ENCODE measurements around the gene NACAD. TPM values are rescaled to one million over a fixed set of nuclear protein-coding genes. Genes with fewer than 3 reads are reported as not detected.
"Not testable (repeated sequence)": the region's sequence is repeated elsewhere in the genome, so short reads cannot be mapped to it uniquely, and the experiment has no call there.

Gene NACAD
- total RNA-seq, 4 donors from 2014 or later: 0.51 to 26.9 (median 5.4) TPM

DNA sequence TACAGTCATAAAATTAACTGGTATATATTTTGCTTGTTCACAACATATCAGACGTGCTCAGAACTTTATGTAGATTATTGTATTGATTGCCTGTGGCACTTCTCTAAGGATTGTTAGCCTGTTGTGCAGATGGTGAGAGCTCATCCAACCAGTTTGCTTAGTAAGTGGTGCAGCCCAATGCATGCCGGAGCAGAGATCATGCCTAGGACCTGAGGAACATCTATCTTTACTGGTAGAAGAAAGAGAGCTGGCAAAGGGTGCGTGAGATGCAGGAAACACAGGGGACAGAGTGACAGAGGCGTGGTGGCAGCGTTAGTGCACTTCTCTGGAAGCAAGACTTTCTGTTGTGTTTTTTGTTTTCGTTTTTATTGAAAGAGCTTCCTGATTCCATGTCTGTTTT is 52.9 kb downstream of the NACAD start:
- Histone ChIP-seq H3K4me1 (no peaks in the 10 kb centered on the region), H3K36me3 (no peaks in the 10 kb centered on the region), H3K4me3 (no peak overlapping the region), H3K9me3 (no peaks in the 10 kb centered on the region), H3K27me3 (no peaks in the 10 kb centered on the region), H3K27ac (no peak overlapping the region)
- no peak for TF ChIP-seq POLR2A (IDR thresholded peaks at IDR 0.05)
- TF ChIP-seq, protein P1, sequence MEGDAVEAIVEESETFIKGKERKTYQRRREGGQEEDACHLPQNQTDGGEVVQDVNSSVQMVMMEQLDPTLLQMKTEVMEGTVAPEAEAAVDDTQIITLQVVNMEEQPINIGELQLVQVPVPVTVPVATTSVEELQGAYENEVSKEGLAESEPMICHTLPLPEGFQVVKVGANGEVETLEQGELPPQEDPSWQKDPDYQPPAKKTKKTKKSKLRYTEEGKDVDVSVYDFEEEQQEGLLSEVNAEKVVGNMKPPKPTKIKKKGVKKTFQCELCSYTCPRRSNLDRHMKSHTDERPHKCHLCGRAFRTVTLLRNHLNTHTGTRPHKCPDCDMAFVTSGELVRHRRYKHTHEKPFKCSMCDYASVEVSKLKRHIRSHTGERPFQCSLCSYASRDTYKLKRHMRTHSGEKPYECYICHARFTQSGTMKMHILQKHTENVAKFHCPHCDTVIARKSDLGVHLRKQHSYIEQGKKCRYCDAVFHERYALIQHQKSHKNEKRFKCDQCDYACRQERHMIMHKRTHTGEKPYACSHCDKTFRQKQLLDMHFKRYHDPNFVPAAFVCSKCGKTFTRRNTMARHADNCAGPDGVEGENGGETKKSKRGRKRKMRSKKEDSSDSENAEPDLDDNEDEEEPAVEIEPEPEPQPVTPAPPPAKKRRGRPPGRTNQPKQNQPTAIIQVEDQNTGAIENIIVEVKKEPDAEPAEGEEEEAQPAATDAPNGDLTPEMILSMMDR (IDR thresholded peaks at IDR 0.05): no peak
- DNase-seq: no peak
- intact Hi-C loops (cut with DNase I; ENCODE audit: low total_unique reads): no loop called here

DNA sequence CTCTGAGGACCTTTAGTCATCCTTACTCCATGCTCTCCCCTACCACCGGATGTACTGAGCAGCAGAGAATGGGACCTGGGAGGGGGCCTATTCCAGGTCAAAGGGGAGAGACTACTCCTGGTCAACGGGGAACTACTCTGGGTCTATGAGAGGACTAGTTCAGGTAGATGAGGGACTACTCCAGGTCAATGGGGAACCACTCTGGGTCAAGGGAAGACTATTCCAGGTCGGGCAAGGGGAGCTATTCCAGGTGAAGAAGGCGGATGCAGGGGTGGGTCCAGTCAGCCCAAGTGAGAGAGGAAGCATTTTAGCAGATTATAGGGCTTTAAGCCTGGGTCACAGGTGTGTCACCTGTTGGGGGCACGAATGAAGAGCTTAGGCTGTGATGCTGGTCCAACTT is 53.4 kb downstream of the NACAD start:
- Histone ChIP-seq H3K4me3 (no peak overlapping the region), H3K36me3 (no peaks in the 10 kb centered on the region), H3K9me3 (no peaks in the 10 kb centered on the region), H3K27me3 (no peaks in the 10 kb centered on the region), H3K4me1 (no peaks in the 10 kb centered on the region), H3K27ac (no peak overlapping the region)
- TF ChIP-seq, protein P1 (IDR thresholded peaks at IDR 0.05): no peak
- no peak for TF ChIP-seq POLR2A (IDR thresholded peaks at IDR 0.05)
- no peak for DNase-seq
- intact Hi-C loops (cut with DNase I; ENCODE audit: low total_unique reads): no loop called here

DNA sequence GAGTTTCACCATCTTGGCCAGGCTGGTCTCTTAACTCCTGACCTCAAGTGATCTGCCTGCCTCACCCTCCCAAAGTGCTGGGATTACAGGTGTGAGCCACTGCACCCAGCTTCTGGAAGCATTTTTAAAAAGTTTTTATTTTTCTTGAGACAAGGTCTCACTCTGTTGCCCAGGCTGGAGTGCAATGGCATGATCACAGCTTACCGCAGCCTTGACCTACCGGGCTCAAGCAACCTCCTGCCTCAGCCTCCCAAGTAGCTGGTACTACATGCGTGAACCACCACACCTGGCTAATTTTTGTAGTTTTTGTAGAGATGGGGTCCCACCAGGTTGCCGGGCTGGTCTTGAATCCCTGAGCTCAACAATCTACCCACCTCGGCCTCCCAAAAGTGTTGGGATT is 54.1 kb downstream of the NACAD start:
- H3K36me3 ChIP-seq; H3K4me3 ChIP-seq; intact Hi-C loops (cut with DNase I; ENCODE audit: low total_unique reads); H3K27me3 ChIP-seq; H3K27ac ChIP-seq; H3K9me3 ChIP-seq; H3K4me1 ChIP-seq; DNase-seq: not testable (repeated sequence)

DNA sequence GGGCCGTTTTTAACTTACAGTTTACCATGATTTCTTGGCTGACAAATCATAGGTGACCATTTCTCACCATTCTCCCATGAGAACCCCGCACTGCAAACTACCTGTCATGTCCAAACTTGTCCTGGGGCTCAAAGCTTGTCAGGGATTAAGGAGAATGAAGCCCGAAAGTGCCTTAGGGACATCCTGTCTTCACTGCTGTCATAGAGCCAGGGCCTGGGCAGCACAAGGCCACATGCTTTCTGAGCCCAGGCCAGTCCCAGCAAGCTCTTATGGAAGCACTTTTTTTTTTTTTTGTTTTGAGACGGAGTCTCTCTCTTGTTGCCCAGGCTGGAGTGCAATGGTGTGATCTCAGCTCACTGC is 54.9 kb downstream of the NACAD start:
- Histone ChIP-seq H3K27me3 (no peaks in the 10 kb centered on the region), H3K4me1 (no peaks in the 10 kb centered on the region), H3K27ac (no peak overlapping the region), H3K9me3 (no peaks in the 10 kb centered on the region), H3K36me3 (no peaks in the 10 kb centered on the region), H3K4me3 (no peak overlapping the region)
- intact Hi-C loops (cut with DNase I; ENCODE audit: low total_unique reads): no loop called here
- DNase-seq: no peak
- TF ChIP-seq, protein P1 (IDR thresholded peaks at IDR 0.05): no peak
- no peak for TF ChIP-seq POLR2A (IDR thresholded peaks at IDR 0.05)

DNA sequence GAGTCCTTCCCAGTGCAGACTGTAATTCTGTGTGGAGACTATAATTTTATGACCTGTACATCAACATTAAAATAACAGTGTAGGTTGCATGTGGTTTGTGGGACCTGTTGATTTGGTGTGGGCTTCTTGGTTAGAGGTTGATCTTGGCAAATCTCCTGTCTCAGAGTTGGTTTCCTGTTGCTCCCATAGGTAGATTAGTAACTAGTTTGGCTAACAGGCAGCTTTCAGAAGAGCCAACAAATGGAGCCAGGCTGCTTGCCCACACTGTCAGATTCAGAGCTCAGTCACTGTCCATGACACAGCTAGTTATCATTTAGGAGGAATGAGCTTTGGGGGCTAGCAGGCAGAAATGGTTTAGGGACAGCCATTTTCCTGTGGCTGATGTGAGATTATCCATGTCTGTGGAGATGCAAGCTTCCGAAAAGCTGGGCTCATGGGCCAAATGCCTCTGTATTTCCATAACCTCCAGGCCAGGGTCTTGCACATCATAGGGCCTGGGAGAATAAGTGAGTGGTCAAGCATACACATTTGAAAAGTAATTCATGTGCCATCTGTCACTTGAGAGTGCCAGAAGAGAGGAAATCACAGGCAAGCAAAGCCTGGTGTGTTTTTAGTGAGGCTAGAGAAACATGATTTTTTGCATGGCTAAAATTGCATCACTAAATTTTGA is 55.4 kb downstream of the NACAD start:
- no peak for DNase-seq
- Histone ChIP-seq H3K27me3 (no peaks in the 10 kb centered on the region), H3K27ac (no peak overlapping the region), H3K4me3 (no peak overlapping the region), H3K9me3 (no peaks in the 10 kb centered on the region), H3K36me3 (no peaks in the 10 kb centered on the region), H3K4me1 (no peaks in the 10 kb centered on the region)
- TF ChIP-seq POLR2A (IDR thresholded peaks at IDR 0.05): no peak
- TF ChIP-seq, protein P1 (IDR thresholded peaks at IDR 0.05): no peak
- intact Hi-C loops (cut with DNase I; ENCODE audit: low total_unique reads): no loop called here

DNA sequence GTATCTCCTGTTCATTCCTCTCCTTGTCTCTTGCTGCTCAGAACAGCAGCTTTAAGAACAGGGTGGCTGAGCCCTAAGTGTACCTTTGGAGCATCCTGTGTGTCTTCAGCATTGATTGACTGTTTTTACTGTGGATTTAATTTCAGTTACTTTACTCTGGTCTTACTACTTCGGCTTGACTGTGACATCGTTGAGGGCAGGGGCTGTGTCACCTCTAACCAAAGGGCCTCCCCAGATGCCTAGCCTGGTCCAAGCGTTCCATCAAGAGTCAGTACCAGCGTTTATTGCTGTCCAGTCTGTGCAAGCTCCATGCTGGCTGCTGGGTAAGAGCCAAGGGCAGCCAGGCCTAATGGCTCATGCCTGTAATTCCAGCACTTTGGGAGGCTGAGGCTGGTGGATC is 56.3 kb downstream of the NACAD start:
- Histone ChIP-seq H3K27me3 (no peaks in the 10 kb centered on the region), H3K4me1 (no peaks in the 10 kb centered on the region), H3K9me3 (no peaks in the 10 kb centered on the region), H3K4me3 (no peak overlapping the region), H3K27ac (no peak overlapping the region), H3K36me3 (no peaks in the 10 kb centered on the region)
- intact Hi-C loops (cut with DNase I; ENCODE audit: low total_unique reads): no loop called here
- TF ChIP-seq, protein P1 (IDR thresholded peaks at IDR 0.05): no peak
- TF ChIP-seq POLR2A (IDR thresholded peaks at IDR 0.05): no peak
- no peak for DNase-seq

All from uterus (tissue), 4 donors.